IMR-90 (cell line): ENCODE measurements around the gene KRT39.

Experiments
- MAFK ChIP-seq: IDR thresholded peaks from 2 replicates; pipeline ENCODE4 v1.6.1; 2012; ENCODE audit warnings: low read depth, low read length, improper control_type of control experiment
- POLR2A ChIP-seq: IDR thresholded peaks from 2 replicates; pipeline ENCODE4 v1.6.1; 2012; ENCODE audit warnings: mild to moderate bottlenecking, low read depth, low read length
- RFX5 ChIP-seq: IDR thresholded peaks from 2 replicates; pipeline ENCODE4 v1.8.0; 2012; ENCODE audit warnings: low read depth, mild to moderate bottlenecking, low read length, moderate library complexity
- TF ChIP-seq, protein P1 (sequence below): conservative IDR thresholded peaks from 2 replicates; pipeline ENCODE4 v1.5.1; 2012; ENCODE audit warnings: mild to moderate bottlenecking, low read depth, low read length, improper control_type of control experiment

DNA sequence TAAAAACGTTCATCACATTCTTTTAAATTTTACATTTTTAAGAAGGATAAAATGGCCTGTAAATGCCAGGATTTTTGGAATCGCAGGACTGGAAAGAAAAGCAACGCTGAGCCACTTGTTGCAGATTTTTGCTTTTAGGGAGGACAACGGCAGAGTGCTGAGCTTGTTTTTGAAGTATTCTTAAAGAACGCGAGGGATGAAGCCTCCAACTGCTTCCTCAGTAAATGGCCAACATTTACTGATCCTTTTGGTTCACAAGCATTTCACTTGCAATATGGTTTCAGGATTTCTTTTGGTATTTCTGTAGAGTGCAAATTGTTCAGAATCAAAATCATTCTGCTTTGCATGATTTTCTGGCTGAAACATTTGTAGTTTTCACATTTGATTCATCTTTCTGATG is 26.5 kb downstream of the KRT39 start:
- TF ChIP-seq RFX5 (no peak), POLR2A (no peak), MAFK (no peak)
- TF ChIP-seq, protein P1, sequence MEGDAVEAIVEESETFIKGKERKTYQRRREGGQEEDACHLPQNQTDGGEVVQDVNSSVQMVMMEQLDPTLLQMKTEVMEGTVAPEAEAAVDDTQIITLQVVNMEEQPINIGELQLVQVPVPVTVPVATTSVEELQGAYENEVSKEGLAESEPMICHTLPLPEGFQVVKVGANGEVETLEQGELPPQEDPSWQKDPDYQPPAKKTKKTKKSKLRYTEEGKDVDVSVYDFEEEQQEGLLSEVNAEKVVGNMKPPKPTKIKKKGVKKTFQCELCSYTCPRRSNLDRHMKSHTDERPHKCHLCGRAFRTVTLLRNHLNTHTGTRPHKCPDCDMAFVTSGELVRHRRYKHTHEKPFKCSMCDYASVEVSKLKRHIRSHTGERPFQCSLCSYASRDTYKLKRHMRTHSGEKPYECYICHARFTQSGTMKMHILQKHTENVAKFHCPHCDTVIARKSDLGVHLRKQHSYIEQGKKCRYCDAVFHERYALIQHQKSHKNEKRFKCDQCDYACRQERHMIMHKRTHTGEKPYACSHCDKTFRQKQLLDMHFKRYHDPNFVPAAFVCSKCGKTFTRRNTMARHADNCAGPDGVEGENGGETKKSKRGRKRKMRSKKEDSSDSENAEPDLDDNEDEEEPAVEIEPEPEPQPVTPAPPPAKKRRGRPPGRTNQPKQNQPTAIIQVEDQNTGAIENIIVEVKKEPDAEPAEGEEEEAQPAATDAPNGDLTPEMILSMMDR: no peak
